OCI-LY1 (cell line): ENCODE results near the gene SLC17A1.

ENCODE experiments used
- CTCF ChIP-seq: fragments of 200-600 bp; sonication (generic), shearing (Covaris generic); IDR thresholded peaks from 2 replicates; pipeline ENCODE4 v1.5.1; 2017; ENCODE audit warnings: mild to moderate bottlenecking, antibody characterized with exemption, low read length, moderate library complexity, mixed read lengths
- EZH2 ChIP-seq: fragments of 200-600 bp; sonication (generic), shearing (Covaris generic); IDR thresholded peaks from 2 replicates; pipeline ENCODE4 v1.8.0; 2017; ENCODE audit warnings: borderline replicate concordance, mixed run types, mild to moderate bottlenecking, antibody characterized with exemption, low read length, moderate library complexity, mixed read lengths

- TF ChIP-seq CTCF, result no peak
- no peak for TF ChIP-seq EZH2
Observed at GRCh38 chr6:25804804-25805203, 27.0 kb downstream of the SLC17A1 start.
